Activated CD8-positive, alpha-beta memory T cell treated with anti-CD3 and anti-CD28 coated beads, Interleukin-2, amount 50 U/mL, for 1 hour (primary cell): ENCODE data around the gene IL1R2.
"Not testable (repeated sequence)": the region's sequence is repeated elsewhere in the genome, so short reads cannot be mapped to it uniquely, and the experiment has no call there.

Experiments
- DNase-seq: peaks from one replicate; pipeline ENCODE4 v3.0.0-alpha.2; 2020; ENCODE audit errors: extremely low read depth

IL1R2 gene

DNA sequence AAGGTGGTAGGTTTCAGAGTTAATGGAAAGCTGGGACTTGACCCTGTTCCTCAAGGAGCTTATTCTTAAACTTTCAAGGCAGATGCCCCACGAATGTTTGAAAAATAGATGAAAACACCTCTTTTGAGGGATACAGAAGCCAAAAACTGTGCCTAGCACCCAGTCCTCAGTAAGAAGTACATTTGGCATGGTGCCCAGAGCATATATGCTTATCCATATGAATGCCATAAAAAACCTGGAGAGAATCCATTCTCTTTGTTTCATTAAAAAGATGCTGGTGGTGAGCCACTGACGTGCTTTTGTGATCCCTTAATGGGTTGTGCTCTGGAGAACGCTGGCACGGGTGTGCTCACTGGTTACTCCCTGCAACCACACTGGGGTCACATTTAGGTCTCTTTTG, 69.0 kb downstream of the IL1R2 start:
- DNase-seq = no peak

GRCh38 chr2:102061286-102061699, 69.5 kb downstream of the IL1R2 start:
- no peak for DNase-seq

GRCh38 chr2:102061962-102062795, 70.4 kb downstream of the IL1R2 start:
- no peak for DNase-seq

- DNase-seq = no peak
These were observed 71.0 kb downstream of the IL1R2 start for GRCh38 chr2:102062802-102063201.

- no peak for DNase-seq
These were observed 71.7 kb downstream of the IL1R2 start for GRCh38 chr2:102063487-102063911.

DNA sequence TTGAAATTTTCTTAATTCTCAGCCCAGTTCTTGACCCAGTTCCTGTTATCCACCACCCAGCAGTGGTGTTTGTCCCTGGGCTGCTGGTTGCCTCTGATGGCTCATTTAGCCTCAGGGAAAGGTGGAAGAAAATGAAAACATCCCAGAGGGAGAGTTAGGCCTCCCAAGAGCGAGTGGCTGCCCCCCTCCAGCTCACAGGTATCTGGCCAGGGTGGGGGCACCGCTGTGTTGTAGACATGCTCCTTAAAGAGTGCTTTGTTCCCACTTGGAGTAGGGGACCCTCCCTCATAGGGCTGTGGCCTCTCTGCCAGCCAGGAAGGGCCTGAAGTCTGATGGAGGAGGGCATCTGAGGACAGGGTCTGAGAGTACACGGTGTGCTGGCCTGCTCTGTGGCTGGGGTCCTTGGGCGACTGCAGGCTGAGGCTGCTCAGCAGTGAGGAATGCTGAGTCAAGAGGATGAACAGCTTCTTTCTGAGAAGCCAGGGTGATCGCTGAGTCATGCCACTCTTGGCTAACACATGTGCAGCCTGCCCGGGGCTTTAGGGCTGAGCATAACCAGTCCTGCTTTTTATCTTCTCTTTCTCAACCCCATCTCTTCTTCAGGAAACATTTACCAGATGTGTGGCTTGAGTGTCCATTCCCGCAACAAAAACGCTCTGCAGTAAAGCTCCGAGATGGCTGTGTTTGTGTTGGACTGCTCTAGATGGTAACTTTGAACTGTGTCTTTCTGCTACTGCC, 72.3 kb downstream of the IL1R2 start:
- DNase-seq = no peak

- no peak for DNase-seq
These were observed 73.2 kb downstream of the IL1R2 start for GRCh38 chr2:102064679-102065674.

- no peak for DNase-seq
These were observed 74.0 kb downstream of the IL1R2 start for GRCh38 chr2:102065675-102066252.

DNA sequence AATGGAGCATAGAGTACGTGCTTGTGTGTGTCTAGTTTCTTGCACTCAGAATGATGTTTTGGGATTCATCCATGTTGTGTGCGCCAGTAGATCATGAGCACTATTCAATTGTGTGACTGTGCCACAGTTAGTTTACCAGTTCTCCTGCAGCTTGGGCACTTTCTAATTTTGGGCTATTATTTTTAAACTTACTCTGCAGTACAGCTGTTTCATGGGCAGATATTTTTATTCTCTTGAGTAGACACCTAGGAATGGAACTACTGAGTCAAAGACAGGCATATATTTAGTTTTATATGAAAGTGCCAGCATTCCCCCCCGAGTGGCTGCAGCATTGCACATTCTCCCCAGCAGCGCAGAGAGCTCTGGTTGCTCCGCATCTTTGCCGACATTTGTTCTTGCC, 74.8 kb downstream of the IL1R2 start:
- no peak for DNase-seq

- DNase-seq = not testable (repeated sequence)
These were observed 76.4 kb downstream of the IL1R2 start for GRCh38 chr2:102068126-102068525.

DNA sequence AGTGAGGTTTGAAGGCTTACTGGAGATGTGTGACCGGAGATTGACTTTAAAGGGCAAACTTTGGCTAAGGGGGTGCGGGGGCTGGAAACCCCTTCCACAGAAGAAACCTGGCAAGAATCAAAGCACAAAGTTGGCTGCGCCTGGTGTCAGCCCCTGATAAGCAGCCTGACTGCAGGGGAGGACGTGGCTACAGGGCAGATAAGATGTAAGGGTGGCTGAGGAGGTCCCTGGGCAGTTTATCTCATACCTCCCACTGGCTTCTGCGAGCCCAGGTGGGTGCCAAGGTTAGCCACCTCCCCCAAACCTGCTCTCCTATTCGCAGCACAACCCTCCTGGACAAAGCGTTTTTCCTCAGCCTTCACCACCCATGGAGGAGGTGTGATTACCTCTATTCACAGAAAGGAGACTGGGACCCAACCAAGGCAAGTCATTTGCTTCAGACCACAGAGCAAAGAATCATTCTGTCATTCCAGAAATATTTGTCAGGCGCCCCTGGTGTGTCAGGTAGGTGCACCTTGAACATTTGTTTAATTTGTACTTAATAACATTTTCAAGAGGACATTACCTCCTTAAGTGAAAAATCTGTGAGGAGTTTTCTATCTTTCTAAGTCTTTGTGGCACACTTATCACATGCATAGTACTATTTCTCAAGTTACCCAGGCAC, 77.7 kb downstream of the IL1R2 start:
- no peak for DNase-seq

DNA sequence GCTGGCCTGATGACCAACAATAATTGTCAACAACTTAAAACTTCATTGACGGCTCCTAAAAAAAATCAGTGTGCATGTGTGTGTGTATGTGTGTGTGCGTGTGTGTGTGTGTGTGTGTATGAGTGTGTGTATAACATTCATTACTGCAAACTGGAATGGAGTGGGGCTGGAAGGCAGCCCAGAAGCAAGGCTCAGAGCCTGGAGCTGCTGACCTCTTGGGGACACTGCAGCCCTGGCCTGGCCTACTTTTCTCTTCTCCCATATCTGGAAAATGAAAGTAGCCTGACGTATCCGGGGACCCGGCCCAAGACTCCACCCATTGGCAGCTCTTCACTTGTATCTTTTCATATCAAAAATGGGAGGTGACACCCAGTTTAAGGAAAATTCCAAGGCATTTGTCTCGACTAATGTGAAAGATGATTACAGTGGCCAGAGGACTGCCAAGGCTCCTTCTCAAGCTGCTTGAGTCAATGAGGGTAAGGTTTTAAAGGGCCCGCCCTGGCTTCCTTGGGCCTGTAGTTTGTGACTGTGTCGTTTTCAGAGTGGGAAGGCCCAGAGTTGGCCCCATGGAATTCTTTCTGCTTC, 78.4 kb downstream of the IL1R2 start:
- DNase-seq = no peak

DNA sequence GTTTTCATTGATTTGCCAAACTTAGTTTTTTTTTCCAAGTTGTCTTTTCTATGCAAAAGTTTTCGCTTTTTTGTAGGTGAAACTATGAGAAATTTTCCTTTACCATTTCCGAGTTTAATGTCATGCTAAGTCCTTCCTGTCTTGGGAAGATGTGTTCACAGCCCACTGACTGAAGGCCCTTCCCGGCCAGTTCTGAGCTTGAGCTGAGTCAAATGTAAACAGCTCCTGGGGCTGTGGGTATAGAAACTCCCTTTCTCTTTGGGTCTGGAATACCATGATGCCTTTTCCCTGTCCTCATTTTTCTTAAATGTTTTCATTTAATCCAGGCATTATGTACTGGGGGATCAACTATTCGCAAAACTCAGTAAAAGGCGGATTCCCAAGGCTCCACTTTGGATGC, 81.0 kb downstream of the IL1R2 start:
- DNase-seq = no peak

DNA sequence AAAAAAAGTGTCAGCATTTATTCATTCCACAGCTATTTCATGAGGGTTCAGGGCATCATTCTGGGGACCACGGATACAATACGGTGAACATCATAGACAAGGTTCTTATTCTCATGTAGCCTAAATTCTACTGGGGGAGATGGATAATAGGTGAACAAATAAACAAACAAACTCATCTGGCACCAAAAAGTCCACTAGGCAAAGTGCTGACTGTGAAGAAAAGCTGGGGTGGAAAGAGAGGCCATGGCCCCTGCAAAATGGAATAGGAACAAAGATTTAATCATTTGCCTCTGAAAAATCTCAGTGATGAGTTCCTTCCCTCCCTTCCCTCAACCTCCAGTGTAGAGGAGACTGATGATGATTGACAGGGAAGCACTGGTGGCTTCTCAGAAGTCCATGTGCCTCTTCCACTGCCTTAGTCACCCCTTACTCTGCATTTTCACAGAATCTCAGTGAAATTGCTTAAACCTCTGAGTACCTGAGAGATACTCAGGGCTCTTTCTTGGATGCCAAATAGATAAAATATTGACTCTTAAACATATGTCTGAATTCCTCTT, 81.5 kb downstream of the IL1R2 start:
- DNase-seq = no peak

GRCh38 chr2:102074152-102074783, 82.5 kb downstream of the IL1R2 start:
- no peak for DNase-seq

GRCh38 chr2:102075479-102075878, 83.7 kb downstream of the IL1R2 start:
- no peak for DNase-seq

DNA sequence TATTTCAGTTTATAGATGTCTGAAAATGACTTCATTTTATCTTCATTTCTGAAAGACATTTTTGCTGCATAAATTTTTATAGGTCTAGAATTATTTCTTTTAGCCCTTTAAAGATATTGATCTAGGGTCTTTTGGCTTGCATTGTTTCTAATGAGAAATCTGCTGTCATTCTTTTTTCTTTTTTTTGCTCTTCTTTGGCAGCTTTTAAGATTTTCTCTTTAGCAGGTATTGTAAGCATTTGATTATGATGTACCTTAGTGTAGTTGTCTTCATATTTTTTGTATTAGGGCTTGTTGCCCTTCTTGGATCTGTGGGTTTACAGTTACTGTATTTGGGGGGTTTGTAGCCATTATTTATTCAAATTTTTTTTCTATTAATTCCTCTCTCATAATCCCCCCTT, 84.8 kb downstream of the IL1R2 start:
- DNase-seq = no peak
